Body of pancreas (tissue), 4 donors: ENCODE data around the gene UBE2C.

Experiments
- CTCF ChIP-seq, 7 experiments: fragments of 450-650 bp in 4 of 7; fragments of 200-600 bp in 3 of 7; sonication (generic) in 3 of 7; IDR thresholded peaks; one replicate each; pipeline ENCODE4 v1.5.1; 2016 to 2019; ENCODE audit warnings: antibody characterized with exemption in 7 of 7
- POLR2A ChIP-seq, 3 donors: fragments of 450-650 bp; IDR thresholded peaks; one replicate each; pipeline ENCODE4 v1.6.1; 2016; ENCODE audit warnings: antibody characterized with exemption in 3 of 3, mild to moderate bottlenecking in 2 of 3

GRCh38 chr20:45832619-45833018 is 20.2 kb downstream of the UBE2C start:
- TF ChIP-seq POLR2A (IDR thresholded peaks at IDR 0.05) (no peak), CTCF (IDR thresholded peaks at IDR 0.05) (no peak)
